C4-2B (cell line): Measurements from ENCODE around the gene IFNLR1.

Experiments used
- H3K27ac ChIP-seq: fragments of 450-650 bp; 2 replicates; pipeline ENCODE4 v1.5.1; 2017
- ZFX ChIP-seq: fragments of 450-650 bp; IDR thresholded peaks from 2 replicates; pipeline ENCODE4 v1.6.1; 2017
- TF ChIP-seq, protein P1 (sequence below): fragments of 450-650 bp; conservative IDR thresholded peaks from 2 replicates; pipeline ENCODE4 v1.5.1; 2017; ENCODE audit warnings: mild to moderate bottlenecking

The IFNLR1 gene

DNA sequence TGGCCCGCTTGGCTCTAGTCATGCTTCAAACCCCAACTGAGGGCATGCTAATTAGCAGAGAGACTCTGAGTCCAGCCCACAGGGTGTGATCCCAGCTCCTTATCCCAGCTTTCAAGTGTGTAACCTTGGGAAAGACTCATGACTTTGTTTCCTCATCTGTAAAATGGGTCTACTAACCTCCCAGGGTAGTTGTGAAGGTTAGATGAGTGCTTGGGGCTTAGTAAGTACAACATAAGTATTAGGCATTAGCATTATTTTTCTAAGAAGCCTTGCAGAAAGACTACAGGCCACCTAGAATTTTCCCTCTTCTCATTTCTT lies 78.0 kb downstream of the IFNLR1 start:
- no peak overlapping the region for H3K27ac ChIP-seq
- no peak for TF ChIP-seq ZFX
- TF ChIP-seq, protein P1, sequence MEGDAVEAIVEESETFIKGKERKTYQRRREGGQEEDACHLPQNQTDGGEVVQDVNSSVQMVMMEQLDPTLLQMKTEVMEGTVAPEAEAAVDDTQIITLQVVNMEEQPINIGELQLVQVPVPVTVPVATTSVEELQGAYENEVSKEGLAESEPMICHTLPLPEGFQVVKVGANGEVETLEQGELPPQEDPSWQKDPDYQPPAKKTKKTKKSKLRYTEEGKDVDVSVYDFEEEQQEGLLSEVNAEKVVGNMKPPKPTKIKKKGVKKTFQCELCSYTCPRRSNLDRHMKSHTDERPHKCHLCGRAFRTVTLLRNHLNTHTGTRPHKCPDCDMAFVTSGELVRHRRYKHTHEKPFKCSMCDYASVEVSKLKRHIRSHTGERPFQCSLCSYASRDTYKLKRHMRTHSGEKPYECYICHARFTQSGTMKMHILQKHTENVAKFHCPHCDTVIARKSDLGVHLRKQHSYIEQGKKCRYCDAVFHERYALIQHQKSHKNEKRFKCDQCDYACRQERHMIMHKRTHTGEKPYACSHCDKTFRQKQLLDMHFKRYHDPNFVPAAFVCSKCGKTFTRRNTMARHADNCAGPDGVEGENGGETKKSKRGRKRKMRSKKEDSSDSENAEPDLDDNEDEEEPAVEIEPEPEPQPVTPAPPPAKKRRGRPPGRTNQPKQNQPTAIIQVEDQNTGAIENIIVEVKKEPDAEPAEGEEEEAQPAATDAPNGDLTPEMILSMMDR: no peak

DNA sequence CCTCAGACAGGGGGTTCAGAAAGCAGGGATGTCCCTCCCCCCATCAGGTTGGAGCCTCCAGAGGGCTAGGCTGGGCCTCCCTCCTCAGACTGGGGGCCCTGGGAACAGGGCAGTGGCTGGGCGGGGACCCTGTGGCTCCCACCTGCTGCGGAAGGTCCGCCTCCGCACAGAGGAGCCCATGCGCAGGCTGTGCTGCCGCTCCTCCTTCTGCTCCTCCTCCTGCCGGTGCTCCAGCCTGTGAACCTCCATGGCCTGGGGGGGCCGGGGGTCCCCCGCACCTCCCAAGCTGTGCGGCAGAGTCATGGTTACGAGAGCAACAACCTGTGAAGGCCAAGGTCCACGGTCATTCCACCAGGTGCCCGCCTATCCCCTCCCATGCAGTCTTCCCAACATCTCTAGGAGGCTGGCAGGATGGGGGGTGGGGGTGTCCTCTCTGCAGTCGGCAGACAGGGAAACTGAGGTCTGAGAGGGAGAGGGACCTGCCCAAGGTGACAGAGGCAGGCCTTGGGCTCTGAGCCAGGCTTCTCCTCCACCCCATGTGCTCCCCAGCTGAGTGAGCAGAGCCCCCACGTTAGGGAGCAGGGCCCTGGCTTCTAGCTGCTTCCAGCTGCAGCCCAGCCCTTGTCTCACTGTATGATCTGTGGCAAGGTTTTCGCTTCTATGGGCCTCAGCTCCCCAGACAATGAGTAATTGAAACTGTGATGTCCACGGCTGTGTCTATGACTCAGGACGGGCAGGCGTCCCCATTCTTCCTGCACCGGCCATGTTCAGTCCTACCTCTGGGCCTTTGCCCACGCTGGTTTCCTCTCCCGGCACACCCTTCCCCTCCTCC lies 78.5 kb downstream of the IFNLR1 start:
- no peak overlapping the region for H3K27ac ChIP-seq
- TF ChIP-seq, protein P1: no peak
- TF ChIP-seq ZFX: no peak

DNA sequence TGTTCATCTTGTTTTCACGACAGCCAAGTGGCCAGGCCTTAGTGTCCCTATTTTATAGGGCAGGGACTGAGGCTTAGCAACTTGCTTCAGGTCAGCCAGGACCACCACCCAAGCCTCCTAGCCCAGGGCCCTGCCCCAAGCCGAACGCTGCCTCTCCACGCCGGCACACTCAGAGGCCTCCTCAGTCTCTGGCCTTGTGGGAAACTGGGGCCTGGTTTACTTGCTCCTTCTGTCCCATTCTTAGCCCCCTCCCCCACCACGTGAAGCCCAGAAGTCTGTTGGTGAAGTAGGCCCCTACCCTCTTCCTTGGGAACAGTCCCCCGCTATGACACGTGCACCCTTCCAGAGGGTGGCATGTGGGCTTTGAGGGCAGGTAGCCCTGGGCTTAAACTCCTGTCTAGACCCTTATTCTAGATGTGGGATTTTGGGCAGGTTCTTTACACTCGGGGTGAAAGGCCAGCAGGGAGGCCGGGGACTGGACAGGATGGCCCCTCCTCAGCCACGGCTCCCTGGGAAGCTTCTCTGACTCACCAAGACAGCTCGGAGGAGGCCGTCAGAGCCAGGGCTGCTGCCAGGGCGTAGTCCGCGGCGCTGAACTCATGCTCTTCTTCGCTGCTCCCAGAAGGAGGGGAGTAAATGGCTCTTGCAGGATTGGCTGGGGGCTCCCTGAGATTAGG lies 79.5 kb downstream of the IFNLR1 start:
- no peak overlapping the region for H3K27ac ChIP-seq
- no peak for TF ChIP-seq ZFX
- TF ChIP-seq, protein P1: no peak

DNA sequence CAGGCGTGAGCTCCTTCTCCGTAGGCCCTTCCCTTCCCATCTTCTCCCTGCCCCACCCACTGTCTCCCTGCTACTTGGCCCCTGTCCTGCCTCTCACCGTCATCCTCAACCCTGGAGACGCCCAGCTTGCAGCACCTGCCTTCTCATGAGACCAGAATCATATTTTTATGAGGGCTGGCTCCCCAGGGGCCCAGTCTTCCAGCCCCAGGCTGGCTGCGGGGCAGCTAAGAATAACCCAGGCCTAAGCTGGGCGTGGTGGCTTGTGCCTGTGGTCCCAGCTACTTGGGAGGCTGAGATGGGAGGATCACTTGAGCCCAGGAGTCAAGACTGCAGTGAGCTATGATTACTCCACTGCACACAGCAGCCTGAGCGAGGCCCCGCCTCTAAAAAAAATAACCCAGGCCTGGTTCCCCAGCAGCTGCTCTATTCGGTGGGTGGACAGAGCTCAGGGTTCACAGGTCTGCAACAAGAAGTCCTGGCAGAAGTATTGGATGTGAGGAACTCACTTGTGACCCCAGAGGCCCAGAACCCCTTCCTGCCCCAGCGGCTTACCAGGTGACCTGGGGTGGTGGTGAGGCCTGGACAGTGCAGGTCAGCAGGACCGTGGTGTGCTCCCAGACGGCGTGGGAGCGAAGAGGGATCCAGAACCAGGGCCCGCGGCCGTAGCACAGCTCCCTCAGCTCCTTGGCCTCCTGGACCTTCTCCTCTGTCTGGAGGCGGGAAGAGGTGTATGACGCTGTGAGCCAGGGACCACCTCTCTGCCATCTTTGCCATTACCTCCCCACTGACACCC lies 81.5 kb downstream of the IFNLR1 start:
- no peak overlapping the region for H3K27ac ChIP-seq
- TF ChIP-seq, protein P1: no peak
- TF ChIP-seq ZFX: no peak

DNA sequence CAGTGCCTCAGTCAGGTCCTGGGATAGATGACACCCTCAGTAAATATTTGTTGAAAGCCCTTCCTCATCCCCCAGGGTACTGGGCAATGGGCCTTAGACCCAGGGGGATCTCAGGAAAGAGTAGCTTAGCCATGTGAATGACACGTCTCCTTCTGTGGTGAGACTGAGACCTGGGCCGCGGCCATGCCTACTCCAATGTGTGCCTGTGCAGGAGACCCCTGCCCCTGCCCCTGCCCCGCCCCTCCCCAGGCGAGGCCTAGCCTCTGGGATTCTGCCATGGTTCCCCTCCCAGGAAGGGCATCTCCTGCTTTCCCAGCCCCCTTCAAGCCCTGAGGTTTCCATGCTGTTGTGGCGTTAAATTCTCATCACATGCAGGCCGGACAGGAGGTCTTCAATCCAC lies 82.2 kb downstream of the IFNLR1 start:
- TF ChIP-seq, protein P1: no peak
- no peak for TF ChIP-seq ZFX
- H3K27ac ChIP-seq: no peak overlapping the region
